GM18520 (cell line): ENCODE measurements around the gene BLTP3B.

ENCODE experiments used
- ATAC-seq: cut with Tn5 transposase; IDR thresholded peaks from one replicate; pipeline ENCODE4 v1.9.1; 2021; ENCODE audit not compliant: unreplicated experiment

The BLTP3B gene

DNA sequence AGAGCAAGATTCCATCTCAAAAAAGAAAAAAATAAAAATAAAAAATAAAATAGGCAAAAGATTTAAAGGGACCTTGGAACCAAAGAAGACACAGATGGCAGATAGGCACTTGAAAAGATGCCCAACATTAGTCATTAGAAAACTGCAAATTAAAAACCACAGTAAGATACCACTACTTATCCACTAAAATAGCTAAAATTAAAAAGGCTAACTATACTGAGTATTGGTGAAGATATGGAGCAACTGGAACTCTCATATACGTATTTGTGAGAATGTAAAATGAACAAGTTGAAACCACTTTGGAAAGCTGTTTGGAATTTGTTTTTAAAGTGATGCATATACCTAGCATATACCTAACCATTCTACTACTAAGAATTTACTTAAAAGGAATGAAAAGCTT lies 22.3 kb downstream of the BLTP3B start:
- ATAC-seq, result no peak

DNA sequence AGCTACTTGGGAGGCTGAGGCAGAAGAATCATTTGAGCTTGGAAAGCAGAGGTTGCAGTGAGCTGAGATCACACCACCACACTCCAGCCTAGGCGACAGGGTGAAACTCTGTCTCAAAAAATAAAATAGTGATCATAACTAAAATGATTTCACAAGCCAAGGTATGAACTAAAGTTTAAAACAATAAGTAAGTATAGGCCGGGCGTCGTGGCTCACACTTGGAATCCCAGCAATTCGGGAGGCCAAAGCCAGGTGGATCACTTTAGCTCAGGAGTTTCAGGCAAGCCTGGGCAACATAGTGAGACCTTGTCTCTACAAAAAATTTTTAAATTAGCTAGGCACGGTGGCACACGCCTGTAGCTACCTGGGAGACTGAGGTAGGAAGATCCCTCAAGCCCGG lies 27.4 kb downstream of the BLTP3B start:
- ATAC-seq, result no peak

DNA sequence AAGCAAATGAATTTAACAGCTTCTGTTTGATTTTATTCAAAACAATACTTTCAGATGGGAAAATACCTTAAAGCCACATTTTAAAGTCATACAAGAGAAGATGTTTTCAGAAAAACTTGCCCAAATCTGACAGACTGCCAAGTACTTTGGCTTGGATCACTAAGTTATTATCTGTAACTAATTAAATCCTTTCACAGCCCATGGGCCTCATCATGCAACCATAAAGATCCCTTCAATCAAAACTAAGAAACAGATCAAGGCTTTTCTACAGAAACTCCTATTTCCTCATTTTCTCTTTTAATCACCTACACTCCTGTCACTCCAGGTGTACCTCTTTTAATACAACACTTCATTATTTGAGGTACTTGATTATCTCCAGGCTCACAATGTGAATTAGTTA lies 28.1 kb downstream of the BLTP3B start:
- no peak for ATAC-seq

- no peak for ATAC-seq
Observed at GRCh38 chr12:100110276-100110675, 32.4 kb downstream of the BLTP3B start.

DNA sequence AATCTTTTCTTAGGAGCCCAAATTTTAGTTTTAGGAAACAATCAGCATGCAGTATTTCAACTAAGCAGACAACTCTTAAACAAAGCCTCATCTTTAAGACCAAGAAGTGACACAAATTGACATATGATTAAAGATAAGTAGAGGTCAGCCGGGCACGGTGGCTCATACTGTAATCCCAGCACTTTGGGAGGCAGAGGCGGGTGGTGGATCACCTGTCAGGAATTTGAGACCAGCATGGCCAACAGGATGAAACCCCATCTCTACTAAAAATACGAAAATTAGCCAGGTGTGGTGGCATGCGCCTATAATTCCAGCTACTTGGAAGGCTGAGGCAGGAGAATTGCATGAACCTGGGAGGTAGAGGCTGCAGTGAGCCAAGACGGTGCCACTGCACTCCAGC lies 35.8 kb downstream of the BLTP3B start:
- ATAC-seq, result no peak

GRCh38 chr12:100105661-100106060 lies 37.0 kb downstream of the BLTP3B start:
- no peak for ATAC-seq

DNA sequence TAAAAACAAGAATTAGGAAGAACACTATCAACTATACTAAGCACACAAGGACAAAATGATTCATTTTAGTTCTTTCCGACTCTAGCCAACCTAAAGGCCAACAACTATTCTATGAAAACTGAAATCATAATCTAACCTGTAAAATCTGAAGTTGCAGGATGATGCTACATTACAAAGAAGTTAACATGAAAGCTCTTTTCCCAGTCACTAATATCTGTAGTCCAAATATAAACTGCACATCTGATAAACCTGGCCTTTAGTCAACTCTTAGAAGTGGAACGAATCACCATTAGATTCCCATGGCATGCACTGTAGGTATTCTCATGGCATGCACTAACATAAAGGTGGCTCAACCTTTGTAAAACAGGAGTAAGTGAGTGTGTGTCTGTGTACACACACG lies 41.7 kb downstream of the BLTP3B start:
- ATAC-seq, result no peak
